ENCODE results near the gene RCBTB2.

RCBTB2 gene

DNA sequence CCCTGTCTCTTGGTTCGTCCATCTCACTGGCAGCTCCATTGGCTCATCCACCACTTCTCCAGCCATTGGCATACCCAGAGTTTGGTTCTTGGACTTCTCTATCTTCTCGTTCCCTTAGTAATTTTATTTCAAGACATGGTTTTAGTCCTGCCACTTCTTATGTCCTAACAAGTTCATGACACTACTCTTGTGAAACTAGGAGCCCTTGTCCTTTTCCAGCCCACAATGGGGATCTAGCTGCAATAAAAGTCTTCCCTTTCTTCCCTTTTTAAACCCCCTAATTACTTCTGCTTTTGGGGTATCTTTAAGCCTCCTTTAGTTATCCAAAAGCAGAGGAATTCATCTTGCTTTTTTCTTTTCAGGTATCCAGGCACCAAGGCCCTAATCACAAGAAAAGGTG, 2.9 kb upstream of the RCBTB2 start:
- Histone ChIP-seq H3K9me2 (replicated peaks; ENCODE audit: control insufficient read depth, low read length) (no peaks in the 10 kb centered on the region), H3K27ac (ENCODE audit: low read depth, low read length) (no peak overlapping the region), H3K4me1 (ENCODE audit: control insufficient read depth, low read length) (peaks cover 29% of the 10 kb centered on the region), H3K9me3 (ENCODE audit: control insufficient read depth, insufficient read depth, low read length) (0 out of 2 replicates have a peak, but pooled peaks cover 3% of the 10 kb centered on the region), H3F3A (ENCODE audit: control insufficient read depth, insufficient read depth) (peaks cover 15% of the 10 kb centered on the region; the same call in 1 of the 2 replicates), H3K79me2 (ENCODE audit: control insufficient read depth, low read length) (peaks cover 17% of the 10 kb centered on the region), H3K36me3 (ENCODE audit: control insufficient read depth, low read length) (no peaks in the 10 kb centered on the region), H3K27me3 (ENCODE audit: control insufficient read depth, low read length) (no peaks in the 10 kb centered on the region), H3K4me2 (ENCODE audit: low read length) (no peak overlapping the region), H3K4me3 (ENCODE audit: low read length) (no peak overlapping the region), H4K20me1 (ENCODE audit: control insufficient read depth, insufficient read depth, low read depth, low read length) (no peaks in the 10 kb centered on the region)
- TF ChIP-seq EZH2phosphoT487 (IDR thresholded peaks at IDR 0.05; ENCODE audit: borderline replicate concordance, low read length) (no peak), CTCF (IDR thresholded peaks at IDR 0.05; ENCODE audit: low read depth, low read length, poor library complexity, severe bottlenecking) (no peak)

- Histone ChIP-seq H3F3A (ENCODE audit: control insufficient read depth, insufficient read depth) (peaks cover 15% of the 10 kb centered on the region; the same call in 1 of the 2 replicates), H3K36me3 (ENCODE audit: control insufficient read depth, low read length) (no peaks in the 10 kb centered on the region), H3K4me3 (ENCODE audit: low read length) (no peak overlapping the region), H3K4me2 (ENCODE audit: low read length) (no peak overlapping the region), H3K4me1 (ENCODE audit: control insufficient read depth, low read length) (peaks cover 36% of the 10 kb centered on the region), H3K9me3 (ENCODE audit: control insufficient read depth, insufficient read depth, low read length) (0 out of 2 replicates have a peak, but pooled peaks cover 3% of the 10 kb centered on the region), H3K27ac (ENCODE audit: low read depth, low read length) (no peak overlapping the region), H3K79me2 (ENCODE audit: control insufficient read depth, low read length) (peaks cover 25% of the 10 kb centered on the region), H3K27me3 (ENCODE audit: control insufficient read depth, low read length) (no peaks in the 10 kb centered on the region), H4K20me1 (ENCODE audit: control insufficient read depth, insufficient read depth, low read depth, low read length) (no peaks in the 10 kb centered on the region), H3K9me2 (replicated peaks; ENCODE audit: control insufficient read depth, low read length) (no peaks in the 10 kb centered on the region)
- TF ChIP-seq EZH2phosphoT487 (IDR thresholded peaks at IDR 0.05; ENCODE audit: borderline replicate concordance, low read length) (no peak), CTCF (IDR thresholded peaks at IDR 0.05; ENCODE audit: low read depth, low read length, poor library complexity, severe bottlenecking) (no peak)
These were observed 2.1 kb upstream of the RCBTB2 start for GRCh38 chr13:48534911-48535501.

DNA sequence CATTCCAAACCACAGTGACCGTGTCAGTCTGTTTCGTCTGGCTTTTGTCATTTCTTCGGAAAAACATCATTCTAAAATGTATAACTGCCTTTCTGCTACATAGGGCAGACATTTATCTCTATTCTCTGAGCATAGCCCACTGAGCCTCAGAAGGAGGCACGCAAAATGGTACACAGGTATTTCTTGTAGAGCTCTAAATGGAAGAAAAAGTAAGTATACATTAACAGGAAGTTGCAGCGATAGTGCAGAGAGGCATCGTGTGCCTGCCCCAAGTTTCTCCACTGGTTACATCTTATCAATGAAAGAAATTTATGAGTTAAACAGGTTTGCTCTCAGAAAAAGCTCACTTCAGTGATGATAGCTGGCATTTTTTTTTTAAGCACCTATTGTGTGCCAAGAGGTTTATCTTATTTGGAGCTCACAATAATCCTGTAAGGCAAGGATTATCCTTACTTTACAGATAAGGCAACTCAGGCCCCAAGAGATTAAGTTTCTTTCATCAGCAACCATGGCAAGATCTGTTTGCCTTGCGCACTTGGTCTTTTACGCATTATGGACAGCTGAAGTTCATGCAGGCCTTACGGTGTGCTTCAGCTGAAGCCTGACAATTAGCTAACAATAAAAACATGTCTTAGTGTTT, 1.2 kb upstream of the RCBTB2 start:
- peaks cover 34% of the 10 kb centered on the region for H3K79me2 ChIP-seq (ENCODE audit: control insufficient read depth, low read length)
- H3K9me2 ChIP-seq (replicated peaks; ENCODE audit: control insufficient read depth, low read length), result no peaks in the 10 kb centered on the region
- H3K4me1 ChIP-seq (ENCODE audit: control insufficient read depth, low read length), result peaks cover 45% of the 10 kb centered on the region
- H3K27me3 ChIP-seq (ENCODE audit: control insufficient read depth, low read length), result no peaks in the 10 kb centered on the region
- no peak for TF ChIP-seq CTCF (IDR thresholded peaks at IDR 0.05; ENCODE audit: low read depth, low read length, poor library complexity, severe bottlenecking)
- no peak for TF ChIP-seq EZH2phosphoT487 (IDR thresholded peaks at IDR 0.05; ENCODE audit: borderline replicate concordance, low read length)
- H3K9me3 ChIP-seq (ENCODE audit: control insufficient read depth, insufficient read depth, low read length), result 0 out of 2 replicates have a peak, but pooled peaks cover 3% of the 10 kb centered on the region
- H3K4me3 ChIP-seq (ENCODE audit: low read length), result peak overlapping the region; percentile 88; the same call in 1 of the 2 replicates
- peak overlapping the region; percentile 93; the same call in 1 of the 2 replicates for H3K4me2 ChIP-seq (ENCODE audit: low read length)
- H4K20me1 ChIP-seq (ENCODE audit: control insufficient read depth, insufficient read depth, low read depth, low read length), result no peaks in the 10 kb centered on the region
- H3K27ac ChIP-seq (ENCODE audit: low read depth, low read length), result no peak overlapping the region
- peaks cover 15% of the 10 kb centered on the region; the same call in 1 of the 2 replicates for H3F3A ChIP-seq (ENCODE audit: control insufficient read depth, insufficient read depth)
- H3K36me3 ChIP-seq (ENCODE audit: control insufficient read depth, low read length), result no peaks in the 10 kb centered on the region

Measured in DOHH2 (cell line).